Measurements from ENCODE around the gene DNM3. TPM values are rescaled to one million over a fixed set of nuclear protein-coding genes. Genes with fewer than 3 reads are reported as not detected.

Gene DNM3
- total RNA-seq, 1 donor from 2014 or later: 2.6 TPM

DNA sequence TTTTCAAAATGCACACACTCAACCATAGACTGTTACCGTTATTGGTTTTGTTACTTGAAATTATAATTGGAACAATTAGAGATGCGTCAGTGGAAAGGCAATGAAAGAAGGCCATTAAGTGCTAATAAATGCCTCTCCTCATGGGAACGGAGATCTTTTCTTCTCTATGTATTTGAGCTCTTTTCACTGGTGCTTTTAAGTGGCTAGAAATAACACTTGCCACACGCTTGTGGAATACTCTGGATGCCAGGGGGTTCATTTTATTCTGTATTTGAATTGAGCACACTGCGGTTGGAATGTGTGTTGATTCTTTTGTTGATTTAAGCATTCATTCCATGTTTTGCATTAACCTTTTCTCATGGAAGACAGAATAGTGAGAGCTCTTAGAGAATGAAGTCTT, 68.4 kb downstream of the DNM3 start:
- no peaks in the 10 kb centered on the region for H3K36me3 ChIP-seq (ENCODE audit: control insufficient read depth in 3 of 3, insufficient read depth in 3 of 3, low read length in 3 of 3)
- no peaks in the 10 kb centered on the region for H3K27me3 ChIP-seq (ENCODE audit: control insufficient read depth in 3 of 3, insufficient read depth in 3 of 3, low read length in 3 of 3)
- no peaks in the 10 kb centered on the region for H3K9me3 ChIP-seq (ENCODE audit: control insufficient read depth in 3 of 3, low read length in 3 of 3)
- H3K27ac ChIP-seq (ENCODE audit: low read depth, low read length): no peak overlapping the region
- H3K9ac ChIP-seq (ENCODE audit: low read depth in 1 of 3, low read length in 3 of 3): no peak overlapping the region
- H3K4me1 ChIP-seq (ENCODE audit: control insufficient read depth in 3 of 3, insufficient read depth in 3 of 3, low read length in 3 of 3): no peaks in the 10 kb centered on the region
- no peak overlapping the region for H3K4me3 ChIP-seq (ENCODE audit: low read length in 3 of 3)

DNA sequence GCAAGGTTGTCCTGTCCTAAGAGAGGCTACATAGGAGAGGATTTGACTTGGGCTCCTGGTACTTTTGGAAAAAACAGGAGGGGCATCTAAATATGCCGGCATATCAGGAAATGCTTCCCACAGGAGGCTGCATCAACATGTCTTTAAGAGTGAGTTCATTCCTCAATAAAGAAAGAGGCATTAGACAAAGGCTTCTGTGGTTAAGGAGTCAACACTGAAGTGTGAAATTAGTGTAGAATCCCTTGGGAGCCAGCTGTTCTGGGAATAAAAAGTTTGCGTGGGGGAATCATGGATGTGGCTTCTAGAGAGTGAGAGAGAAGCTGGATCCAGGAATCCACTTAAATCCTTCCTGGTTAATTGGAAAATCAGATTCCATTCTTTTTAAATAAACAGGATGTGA, 69.5 kb downstream of the DNM3 start:
- no peak overlapping the region for H3K9ac ChIP-seq (ENCODE audit: low read depth in 1 of 3, low read length in 3 of 3)
- H3K27me3 ChIP-seq (ENCODE audit: control insufficient read depth in 3 of 3, insufficient read depth in 3 of 3, low read length in 3 of 3): no peaks in the 10 kb centered on the region
- no peaks in the 10 kb centered on the region for H3K36me3 ChIP-seq (ENCODE audit: control insufficient read depth in 3 of 3, insufficient read depth in 3 of 3, low read length in 3 of 3)
- no peak overlapping the region for H3K27ac ChIP-seq (ENCODE audit: low read depth, low read length)
- H3K9me3 ChIP-seq (ENCODE audit: control insufficient read depth in 3 of 3, low read length in 3 of 3): no peaks in the 10 kb centered on the region
- no peaks in the 10 kb centered on the region for H3K4me1 ChIP-seq (ENCODE audit: control insufficient read depth in 3 of 3, insufficient read depth in 3 of 3, low read length in 3 of 3)
- no peak overlapping the region for H3K4me3 ChIP-seq (ENCODE audit: low read length in 3 of 3)

DNA sequence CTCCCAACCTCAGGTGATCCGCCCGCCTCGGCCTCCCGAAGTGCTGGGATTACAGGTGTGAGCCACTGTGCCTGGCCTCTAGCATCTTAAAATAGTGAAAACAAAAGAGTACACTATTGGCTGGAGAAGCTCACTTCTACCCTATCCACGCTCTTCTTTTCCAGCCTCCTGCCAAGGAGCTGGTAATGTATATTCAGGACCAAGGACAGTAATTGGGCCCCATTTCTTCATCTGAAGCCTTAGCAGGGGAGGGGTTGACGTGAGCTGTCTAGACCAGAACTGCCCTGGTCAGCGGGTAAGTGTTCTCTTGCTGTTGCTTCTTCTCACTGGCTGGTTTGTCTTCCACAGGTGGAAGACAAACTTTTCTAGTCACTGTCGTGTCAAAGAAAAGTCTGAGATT, 70.2 kb downstream of the DNM3 start:
- Histone ChIP-seq H3K4me1 (ENCODE audit: control insufficient read depth in 3 of 3, insufficient read depth in 3 of 3, low read length in 3 of 3) (no peaks in the 10 kb centered on the region), H3K9ac (ENCODE audit: low read depth in 1 of 3, low read length in 3 of 3) (no peak overlapping the region), H3K9me3 (ENCODE audit: control insufficient read depth in 3 of 3, low read length in 3 of 3) (no peaks in the 10 kb centered on the region), H3K27ac (ENCODE audit: low read depth, low read length) (no peak overlapping the region), H3K4me3 (ENCODE audit: low read length in 3 of 3) (no peak overlapping the region), H3K36me3 (ENCODE audit: control insufficient read depth in 3 of 3, insufficient read depth in 3 of 3, low read length in 3 of 3) (no peaks in the 10 kb centered on the region), H3K27me3 (ENCODE audit: control insufficient read depth in 3 of 3, insufficient read depth in 3 of 3, low read length in 3 of 3) (no peaks in the 10 kb centered on the region)

DNA sequence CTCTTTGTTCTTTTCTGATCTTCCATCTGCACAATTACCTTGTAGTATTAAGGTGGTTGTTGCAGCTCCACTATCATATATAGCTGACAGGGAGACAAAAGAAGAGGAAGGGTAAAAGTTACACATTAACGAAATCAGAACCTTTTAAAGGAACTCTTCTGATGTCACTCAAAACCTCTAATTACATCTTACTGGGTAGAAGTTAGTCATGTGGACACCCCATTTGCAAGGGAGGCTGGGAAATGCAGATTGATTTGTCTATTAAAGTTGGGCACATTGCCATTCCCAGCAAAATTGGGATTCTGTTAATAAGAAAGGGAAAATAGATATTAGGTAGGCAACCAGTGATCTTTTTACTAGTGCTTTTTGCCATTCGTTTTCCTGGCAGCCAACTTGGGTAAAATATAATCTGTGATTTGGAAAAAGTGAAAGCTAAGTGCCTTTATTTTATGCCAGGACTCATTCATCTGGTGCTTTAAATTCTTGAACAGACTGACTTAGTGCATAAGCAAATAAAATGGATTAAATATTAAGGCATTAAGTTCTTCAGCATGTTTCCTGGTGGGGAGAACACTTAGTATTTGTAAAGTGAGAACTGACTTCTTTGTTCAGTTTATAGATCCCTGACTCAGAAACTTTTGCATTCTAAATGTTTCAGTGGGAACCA, 71.3 kb downstream of the DNM3 start:
- H3K27me3 ChIP-seq (ENCODE audit: control insufficient read depth in 3 of 3, insufficient read depth in 3 of 3, low read length in 3 of 3): no peaks in the 10 kb centered on the region

DNA sequence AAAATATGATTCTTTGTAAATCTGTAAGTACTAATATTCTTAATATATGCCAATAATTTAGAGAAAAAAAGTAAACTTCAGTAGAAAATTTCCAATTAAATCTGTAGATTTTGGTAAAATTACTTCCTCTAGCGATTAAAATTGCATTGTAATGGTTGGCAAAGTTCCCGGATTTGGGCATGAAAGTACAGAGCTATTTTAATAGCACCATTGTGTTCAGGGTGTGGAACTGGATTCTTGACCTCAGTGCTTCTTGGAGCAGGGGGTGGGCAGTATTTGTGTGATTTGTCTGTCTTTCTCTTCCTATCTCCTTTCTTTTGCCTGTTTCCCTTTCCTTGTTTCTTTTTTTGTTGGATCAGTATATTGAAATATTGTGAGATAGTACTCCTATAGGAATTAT, 72.1 kb downstream of the DNM3 start:
- Histone ChIP-seq H3K9me3 (ENCODE audit: control insufficient read depth in 3 of 3, low read length in 3 of 3) (no peaks in the 10 kb centered on the region), H3K9ac (ENCODE audit: low read depth in 1 of 3, low read length in 3 of 3) (no peak overlapping the region), H3K27me3 (ENCODE audit: control insufficient read depth in 3 of 3, insufficient read depth in 3 of 3, low read length in 3 of 3) (no peaks in the 10 kb centered on the region), H3K4me3 (ENCODE audit: low read length in 3 of 3) (no peak overlapping the region), H3K27ac (ENCODE audit: low read depth, low read length) (no peak overlapping the region), H3K4me1 (ENCODE audit: control insufficient read depth in 3 of 3, insufficient read depth in 3 of 3, low read length in 3 of 3) (no peaks in the 10 kb centered on the region), H3K36me3 (ENCODE audit: control insufficient read depth in 3 of 3, insufficient read depth in 3 of 3, low read length in 3 of 3) (no peaks in the 10 kb centered on the region)

More for the DNA sequence above, 71.3 kb downstream of the DNM3 start:
- Histone ChIP-seq H3K27ac (ENCODE audit: low read depth, low read length) (no peak overlapping the region), H3K9ac (ENCODE audit: low read depth in 1 of 3, low read length in 3 of 3) (no peak overlapping the region), H3K4me1 (ENCODE audit: control insufficient read depth in 3 of 3, insufficient read depth in 3 of 3, low read length in 3 of 3) (no peaks in the 10 kb centered on the region), H3K36me3 (ENCODE audit: control insufficient read depth in 3 of 3, insufficient read depth in 3 of 3, low read length in 3 of 3) (no peaks in the 10 kb centered on the region), H3K9me3 (ENCODE audit: control insufficient read depth in 3 of 3, low read length in 3 of 3) (no peaks in the 10 kb centered on the region), H3K4me3 (ENCODE audit: low read length in 3 of 3) (no peak overlapping the region)

DNA sequence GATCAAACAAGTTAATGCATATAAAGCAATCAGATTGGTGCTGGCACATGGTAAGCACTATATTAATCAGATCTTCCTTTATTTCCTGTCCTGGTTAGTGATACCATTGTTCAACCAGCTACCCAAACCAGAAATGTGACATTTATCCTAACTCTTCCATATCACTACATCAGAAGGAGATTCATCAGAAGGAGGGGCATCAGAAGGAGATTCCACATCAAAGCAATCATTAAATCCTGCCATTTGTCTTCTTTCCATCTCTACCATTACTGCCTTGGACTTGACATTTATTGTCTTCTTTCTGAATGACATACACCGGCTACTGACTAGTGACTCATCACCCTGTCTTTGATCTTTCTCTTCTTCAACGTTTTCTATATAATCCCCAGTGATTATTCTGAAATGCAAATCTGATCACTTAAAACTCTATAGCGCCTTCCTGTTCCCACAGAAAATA, 75.0 kb downstream of the DNM3 start:
- H3K36me3 ChIP-seq (ENCODE audit: control insufficient read depth in 3 of 3, insufficient read depth in 3 of 3, low read length in 3 of 3): no peaks in the 10 kb centered on the region
- H3K4me3 ChIP-seq (ENCODE audit: low read length in 3 of 3): no peak overlapping the region
- no peak overlapping the region for H3K9ac ChIP-seq (ENCODE audit: low read depth in 1 of 3, low read length in 3 of 3)
- H3K27me3 ChIP-seq (ENCODE audit: control insufficient read depth in 3 of 3, insufficient read depth in 3 of 3, low read length in 3 of 3): no peaks in the 10 kb centered on the region
- H3K27ac ChIP-seq (ENCODE audit: low read depth, low read length): no peak overlapping the region
- H3K9me3 ChIP-seq (ENCODE audit: control insufficient read depth in 3 of 3, low read length in 3 of 3): no peaks in the 10 kb centered on the region
- no peaks in the 10 kb centered on the region for H3K4me1 ChIP-seq (ENCODE audit: control insufficient read depth in 3 of 3, insufficient read depth in 3 of 3, low read length in 3 of 3)

DNA sequence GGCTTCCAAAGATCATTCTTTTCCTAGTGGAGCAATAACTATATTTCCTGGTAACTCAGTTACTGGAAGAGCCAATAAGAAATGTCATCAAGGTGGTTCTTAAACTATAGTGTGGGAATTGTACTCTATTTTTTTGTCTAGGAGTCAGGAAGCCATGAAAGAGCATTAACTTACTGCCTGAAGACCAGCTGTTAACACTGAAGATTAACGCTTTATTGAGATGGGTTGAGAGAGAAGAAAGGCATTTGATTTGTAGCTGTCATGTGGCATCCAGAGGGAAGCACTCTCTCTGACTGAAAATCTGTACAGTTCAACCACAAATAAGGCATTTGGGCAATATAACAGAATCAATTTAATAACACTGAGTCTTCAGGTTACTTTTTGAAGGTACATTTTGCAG, 76.0 kb downstream of the DNM3 start:
- Histone ChIP-seq H3K27me3 (ENCODE audit: control insufficient read depth in 3 of 3, insufficient read depth in 3 of 3, low read length in 3 of 3) (no peaks in the 10 kb centered on the region), H3K4me3 (ENCODE audit: low read length in 3 of 3) (no peak overlapping the region), H3K9ac (ENCODE audit: low read depth in 1 of 3, low read length in 3 of 3) (no peak overlapping the region), H3K9me3 (ENCODE audit: control insufficient read depth in 3 of 3, low read length in 3 of 3) (no peaks in the 10 kb centered on the region), H3K27ac (ENCODE audit: low read depth, low read length) (no peak overlapping the region), H3K4me1 (ENCODE audit: control insufficient read depth in 3 of 3, insufficient read depth in 3 of 3, low read length in 3 of 3) (no peaks in the 10 kb centered on the region), H3K36me3 (ENCODE audit: control insufficient read depth in 3 of 3, insufficient read depth in 3 of 3, low read length in 3 of 3) (no peaks in the 10 kb centered on the region)

- Histone ChIP-seq H3K4me1 (ENCODE audit: control insufficient read depth in 3 of 3, insufficient read depth in 3 of 3, low read length in 3 of 3) (no peaks in the 10 kb centered on the region), H3K9me3 (ENCODE audit: control insufficient read depth in 3 of 3, low read length in 3 of 3) (no peaks in the 10 kb centered on the region), H3K27ac (ENCODE audit: low read depth, low read length) (no peak overlapping the region), H3K27me3 (ENCODE audit: control insufficient read depth in 3 of 3, insufficient read depth in 3 of 3, low read length in 3 of 3) (no peaks in the 10 kb centered on the region), H3K4me3 (ENCODE audit: low read length in 3 of 3) (no peak overlapping the region), H3K36me3 (ENCODE audit: control insufficient read depth in 3 of 3, insufficient read depth in 3 of 3, low read length in 3 of 3) (no peaks in the 10 kb centered on the region), H3K9ac (ENCODE audit: low read depth in 1 of 3, low read length in 3 of 3) (no peak overlapping the region)
These were observed 78.9 kb downstream of the DNM3 start for GRCh38 chr1:171919891-171920887.

DNA sequence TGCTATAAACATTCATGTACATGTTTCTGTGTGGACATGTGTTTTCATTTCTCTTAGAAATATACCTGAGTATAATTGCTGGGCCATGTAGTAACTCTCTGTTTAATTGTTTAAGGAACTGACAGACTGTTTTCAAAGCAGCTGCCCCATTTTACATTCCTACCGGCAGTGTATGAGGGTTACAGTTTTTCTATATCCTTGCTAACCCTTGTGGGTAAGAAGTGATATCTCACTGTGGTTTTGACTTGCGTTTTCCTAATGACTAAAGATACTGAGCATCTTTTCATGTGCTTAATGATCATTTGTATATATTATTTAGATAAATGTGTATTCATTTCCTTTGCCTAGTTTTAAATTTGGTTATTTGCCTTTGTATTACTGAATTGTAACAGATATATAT, 81.7 kb downstream of the DNM3 start:
- Histone ChIP-seq H3K4me3 (ENCODE audit: low read length in 3 of 3) (no peak overlapping the region), H3K9ac (ENCODE audit: low read depth in 1 of 3, low read length in 3 of 3) (no peak overlapping the region), H3K9me3 (ENCODE audit: control insufficient read depth in 3 of 3, low read length in 3 of 3) (no peaks in the 10 kb centered on the region), H3K4me1 (ENCODE audit: control insufficient read depth in 3 of 3, insufficient read depth in 3 of 3, low read length in 3 of 3) (no peaks in the 10 kb centered on the region), H3K36me3 (ENCODE audit: control insufficient read depth in 3 of 3, insufficient read depth in 3 of 3, low read length in 3 of 3) (no peaks in the 10 kb centered on the region), H3K27ac (ENCODE audit: low read depth, low read length) (no peak overlapping the region), H3K27me3 (ENCODE audit: control insufficient read depth in 3 of 3, insufficient read depth in 3 of 3, low read length in 3 of 3) (no peaks in the 10 kb centered on the region)

DNA sequence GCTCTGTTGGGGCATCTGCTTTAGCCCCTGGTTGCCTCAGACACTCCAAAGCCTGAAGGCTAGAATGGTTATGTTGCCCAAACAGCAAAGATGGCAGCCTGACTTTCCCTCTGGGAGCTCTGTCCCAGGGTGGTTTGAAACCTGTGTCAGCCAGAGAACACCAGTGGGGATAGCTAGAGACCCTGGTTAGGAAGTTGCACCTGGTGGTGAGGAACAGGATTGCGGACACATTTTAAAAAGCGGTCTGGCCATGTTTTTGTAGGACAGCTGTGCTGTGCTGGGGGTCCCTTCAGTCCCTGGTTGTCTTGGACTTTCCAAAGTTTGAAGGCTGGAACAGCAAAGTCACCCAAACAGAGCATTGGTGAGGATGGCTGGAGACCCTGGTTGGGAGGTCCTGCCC, 87.8 kb downstream of the DNM3 start:
- H3K9me3 ChIP-seq (ENCODE audit: control insufficient read depth in 3 of 3, low read length in 3 of 3): no peaks in the 10 kb centered on the region
- H3K9ac ChIP-seq (ENCODE audit: low read depth in 1 of 3, low read length in 3 of 3): no peak overlapping the region
- H3K27me3 ChIP-seq (ENCODE audit: control insufficient read depth in 3 of 3, insufficient read depth in 3 of 3, low read length in 3 of 3): no peaks in the 10 kb centered on the region
- H3K4me1 ChIP-seq (ENCODE audit: control insufficient read depth in 3 of 3, insufficient read depth in 3 of 3, low read length in 3 of 3): no peaks in the 10 kb centered on the region
- no peak overlapping the region for H3K27ac ChIP-seq (ENCODE audit: low read depth, low read length)
- no peak overlapping the region for H3K4me3 ChIP-seq (ENCODE audit: low read length in 3 of 3)
- no peaks in the 10 kb centered on the region for H3K36me3 ChIP-seq (ENCODE audit: control insufficient read depth in 3 of 3, insufficient read depth in 3 of 3, low read length in 3 of 3)
